GM10248 (cell line): ENCODE data around the gene TRIM51.
"Not testable (repeated sequence)": the region's sequence is repeated elsewhere in the genome, so short reads cannot be mapped to it uniquely, and the experiment has no call there.

Experiments used
- CTCF ChIA-PET: fragments of 300-600 bp; sonication (Branson Sonifier 250); formaldehyde crosslinking; extraction: SDS; loops from one replicate; lab custom pipeline; 2021; ENCODE audit warnings: antibody characterized with exemption; lab: Yijun Ruan, JAX
- POLR2A ChIA-PET: fragments of 350-650 bp; sonication (Branson Sonifier 250); formaldehyde crosslinking; extraction: SDS; loops from one replicate; lab custom pipeline; 2020; ENCODE audit warnings: antibody characterized with exemption; lab: Yijun Ruan, JAX
- DNase-seq: peaks from one replicate; pipeline ENCODE4 v3.0.0; 2012; ENCODE audit errors: extremely low spot score
- TF ChIP-seq, protein P1 (sequence below): IDR thresholded peaks from 2 replicates; pipeline ENCODE4 v1.5.1; 2012; ENCODE audit warnings: mild to moderate bottlenecking, low read depth; ENCODE audit errors: extremely low read depth, missing control alignments, control extremely low read depth

TRIM51 gene, protein sequence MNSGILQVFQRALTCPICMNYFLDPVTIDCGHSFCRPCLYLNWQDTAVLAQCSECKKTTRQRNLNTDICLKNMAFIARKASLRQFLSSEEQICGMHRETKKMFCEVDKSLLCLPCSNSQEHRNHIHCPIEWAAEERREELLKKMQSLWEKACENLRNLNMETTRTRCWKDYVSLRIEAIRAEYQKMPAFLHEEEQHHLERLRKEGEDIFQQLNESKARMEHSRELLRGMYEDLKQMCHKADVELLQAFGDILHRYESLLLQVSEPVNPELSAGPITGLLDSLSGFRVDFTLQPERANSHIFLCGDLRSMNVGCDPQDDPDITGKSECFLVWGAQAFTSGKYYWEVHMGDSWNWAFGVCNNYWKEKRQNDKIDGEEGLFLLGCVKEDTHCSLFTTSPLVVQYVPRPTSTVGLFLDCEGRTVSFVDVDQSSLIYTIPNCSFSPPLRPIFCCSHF

DNA sequence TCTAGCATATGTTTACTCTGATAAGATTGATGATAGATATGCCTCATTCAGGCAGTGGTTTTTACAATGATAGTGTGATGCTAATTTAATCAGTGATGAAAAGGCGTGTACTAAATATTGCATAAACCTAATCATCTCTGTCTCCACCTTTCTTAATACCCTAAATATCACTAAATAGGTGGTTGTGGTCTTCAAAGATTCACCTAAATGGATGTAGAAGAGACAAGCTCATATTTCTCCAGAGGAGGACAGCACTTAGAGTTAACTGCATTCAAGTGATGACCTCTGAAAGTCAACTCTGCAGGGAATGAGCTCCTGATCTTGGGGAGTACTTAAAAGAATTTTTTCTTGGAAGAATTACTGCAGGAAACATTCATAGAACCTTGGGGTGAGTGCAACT lies at the start of gene TRIM51:
Gene TRIM51 (plus strand): TSS at position 301 of the 400 bp plus-strand sequence. CDS start 2,132 bp downstream, outside the sequence.
- POLR2A ChIA-PET, DNase-seq, CTCF ChIA-PET: not testable (repeated sequence)

DNA sequence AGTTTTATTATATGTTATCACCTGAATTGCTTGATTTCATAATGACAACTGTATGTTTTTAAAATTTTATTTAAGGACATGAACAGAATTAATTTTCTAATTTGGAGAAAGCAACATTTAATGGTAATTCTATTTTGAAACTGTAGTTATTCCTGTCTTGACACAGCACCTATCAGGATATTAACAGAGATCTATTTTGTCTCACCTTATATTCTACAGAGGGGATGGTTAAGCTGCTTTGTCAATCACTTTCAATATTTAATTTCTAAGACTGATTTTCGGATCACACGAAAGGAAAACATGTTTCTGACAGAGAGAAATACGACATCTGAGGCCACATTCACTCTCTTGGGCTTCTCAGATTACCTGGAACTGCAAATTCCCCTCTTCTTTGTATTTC lies 44.6 kb upstream of the TRIM51 start, which contains the start of gene OR5D16:
Gene OR5D16 (plus strand): TSS at position 301 of the 400 bp plus-strand sequence. CDS start 0 bp downstream, at position 301.
- no peak for DNase-seq
- TF ChIP-seq, protein P1, sequence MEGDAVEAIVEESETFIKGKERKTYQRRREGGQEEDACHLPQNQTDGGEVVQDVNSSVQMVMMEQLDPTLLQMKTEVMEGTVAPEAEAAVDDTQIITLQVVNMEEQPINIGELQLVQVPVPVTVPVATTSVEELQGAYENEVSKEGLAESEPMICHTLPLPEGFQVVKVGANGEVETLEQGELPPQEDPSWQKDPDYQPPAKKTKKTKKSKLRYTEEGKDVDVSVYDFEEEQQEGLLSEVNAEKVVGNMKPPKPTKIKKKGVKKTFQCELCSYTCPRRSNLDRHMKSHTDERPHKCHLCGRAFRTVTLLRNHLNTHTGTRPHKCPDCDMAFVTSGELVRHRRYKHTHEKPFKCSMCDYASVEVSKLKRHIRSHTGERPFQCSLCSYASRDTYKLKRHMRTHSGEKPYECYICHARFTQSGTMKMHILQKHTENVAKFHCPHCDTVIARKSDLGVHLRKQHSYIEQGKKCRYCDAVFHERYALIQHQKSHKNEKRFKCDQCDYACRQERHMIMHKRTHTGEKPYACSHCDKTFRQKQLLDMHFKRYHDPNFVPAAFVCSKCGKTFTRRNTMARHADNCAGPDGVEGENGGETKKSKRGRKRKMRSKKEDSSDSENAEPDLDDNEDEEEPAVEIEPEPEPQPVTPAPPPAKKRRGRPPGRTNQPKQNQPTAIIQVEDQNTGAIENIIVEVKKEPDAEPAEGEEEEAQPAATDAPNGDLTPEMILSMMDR: no peak
- ChIA-PET CTCF (no interaction called here), POLR2A (no interaction called here)

DNA sequence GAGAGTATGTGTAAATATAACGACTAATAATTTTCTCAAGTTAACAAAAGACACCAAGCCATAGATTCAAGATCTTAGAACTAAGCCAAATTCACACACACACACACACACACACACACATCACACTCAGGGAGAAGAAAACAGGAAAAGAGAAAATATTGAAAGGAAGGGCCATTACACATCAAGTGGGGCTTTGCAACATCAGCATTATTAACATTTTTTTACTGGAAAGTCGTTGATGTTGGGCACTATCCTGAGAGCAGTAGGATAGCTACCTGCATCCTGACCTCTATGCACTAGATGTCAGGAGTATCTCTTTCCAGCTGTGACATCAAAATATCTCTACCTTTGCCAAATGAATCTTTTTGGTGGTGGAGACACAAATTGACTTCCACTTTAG lies 35.6 kb upstream of the TRIM51 start:
- ChIA-PET POLR2A (no interaction called here), CTCF (no interaction called here)
- TF ChIP-seq, protein P1: no peak
- no peak for DNase-seq

DNA sequence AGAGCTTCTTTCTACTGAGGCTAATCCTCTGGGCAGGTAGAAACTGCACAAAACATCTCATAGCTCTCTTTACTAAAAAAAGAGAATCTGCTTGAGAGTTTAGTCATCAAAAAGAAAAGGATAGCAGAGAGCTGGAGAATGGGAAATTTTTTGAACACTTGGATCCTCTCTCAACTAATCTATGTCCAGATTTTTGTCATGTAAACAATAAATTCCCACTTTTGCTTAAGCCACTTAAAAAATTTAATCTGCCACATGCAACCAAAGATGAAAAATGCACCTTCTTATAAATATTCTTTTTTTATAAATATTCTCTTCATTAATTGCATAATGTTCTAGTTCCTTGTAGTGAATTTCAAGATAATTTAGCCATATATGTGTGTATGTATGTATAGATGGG lies 34.1 kb upstream of the TRIM51 start:
- CTCF ChIA-PET: no interaction called here
- POLR2A ChIA-PET: no interaction called here
- TF ChIP-seq, protein P1: no peak
- DNase-seq: no peak

DNA sequence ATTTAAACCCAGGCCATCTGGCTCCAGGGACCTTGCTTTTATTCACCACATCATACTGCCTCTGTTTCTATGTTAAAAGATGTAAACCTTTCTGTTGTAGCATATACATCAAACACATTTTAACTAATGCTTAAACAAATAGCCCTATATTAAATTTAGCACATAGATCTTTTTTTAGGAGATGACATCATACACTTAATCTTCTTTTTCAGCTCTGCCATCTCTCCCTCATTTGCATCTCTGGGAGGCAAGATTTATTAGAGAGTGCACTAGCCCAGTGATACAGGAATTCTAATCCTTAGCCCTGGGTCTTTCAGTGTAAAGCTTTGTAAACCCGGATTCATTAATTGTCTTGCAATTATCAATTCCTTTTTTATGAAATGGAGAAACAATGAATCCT lies 31.0 kb upstream of the TRIM51 start:
- ChIA-PET POLR2A (no interaction called here), CTCF (no interaction called here)
- no peak for DNase-seq
- TF ChIP-seq, protein P1: no peak

DNA sequence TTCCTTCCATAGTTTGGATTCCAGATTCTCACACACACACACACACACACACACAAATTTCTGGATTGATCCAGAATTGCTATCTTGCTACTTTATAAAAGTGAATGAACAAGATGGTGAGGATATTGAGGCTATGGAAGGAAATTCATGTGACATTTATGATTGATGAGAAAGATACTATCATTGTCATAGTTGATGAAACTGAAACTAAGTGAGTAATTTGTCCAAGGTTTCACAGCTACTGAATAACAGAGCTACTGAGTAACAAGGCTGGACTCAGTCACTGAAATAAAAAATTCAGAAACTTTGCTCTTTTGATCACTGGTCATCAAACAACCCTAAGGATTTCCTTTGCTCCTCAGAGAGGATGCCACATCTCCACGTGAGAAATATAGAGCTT lies 28.4 kb upstream of the TRIM51 start:
- TF ChIP-seq, protein P1: no peak
- DNase-seq: no peak
- ChIA-PET CTCF (interaction anchor here (1.0 kb wide), 1 partner anchor 14 kb away, joined by 3 read pairs; no protein-coding TSS in a partner anchor), POLR2A (no interaction called here)

DNA sequence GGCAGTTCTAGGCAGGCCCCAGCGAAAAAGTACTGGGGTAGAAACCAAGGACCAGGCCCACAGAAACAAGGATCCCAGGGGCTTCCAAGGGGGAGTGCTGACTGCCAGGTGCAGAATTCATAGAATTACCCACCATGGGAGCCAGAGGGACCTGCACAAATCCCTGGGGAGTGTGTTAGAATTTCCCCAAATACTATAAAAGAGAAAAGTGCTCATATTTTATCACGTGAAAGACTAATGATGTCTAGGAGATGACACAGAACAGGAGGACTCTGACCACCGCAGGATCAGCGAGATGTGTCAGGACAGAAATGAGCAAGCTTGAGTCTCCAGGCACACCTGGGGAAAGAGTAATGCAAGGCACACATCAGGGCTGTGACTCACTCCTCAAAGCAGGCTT lies 15.7 kb upstream of the TRIM51 start:
- CTCF ChIA-PET, POLR2A ChIA-PET, DNase-seq: not testable (repeated sequence)

DNA sequence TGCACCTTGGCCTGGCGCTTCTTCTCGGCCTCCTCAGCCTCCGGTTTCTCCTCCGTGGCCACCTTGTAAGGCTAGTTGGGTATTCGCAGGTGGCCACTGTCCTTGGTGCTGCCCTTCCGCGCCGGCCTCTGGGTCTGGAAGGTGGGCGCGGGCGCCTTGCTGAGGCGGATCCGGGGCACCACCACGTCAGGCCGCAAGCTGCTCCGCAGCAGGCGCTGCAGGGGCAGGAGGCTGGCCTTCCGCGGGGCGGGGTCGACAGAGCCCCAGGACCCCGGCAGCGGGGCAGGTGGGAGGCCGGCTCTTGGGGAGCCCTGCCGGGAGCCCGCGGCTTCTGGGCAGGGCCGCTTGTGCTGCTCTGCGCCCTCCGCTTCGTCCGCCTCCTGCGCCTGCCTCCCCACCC lies 10.4 kb upstream of the TRIM51 start:
- POLR2A ChIA-PET, CTCF ChIA-PET, DNase-seq: not testable (repeated sequence)

DNA sequence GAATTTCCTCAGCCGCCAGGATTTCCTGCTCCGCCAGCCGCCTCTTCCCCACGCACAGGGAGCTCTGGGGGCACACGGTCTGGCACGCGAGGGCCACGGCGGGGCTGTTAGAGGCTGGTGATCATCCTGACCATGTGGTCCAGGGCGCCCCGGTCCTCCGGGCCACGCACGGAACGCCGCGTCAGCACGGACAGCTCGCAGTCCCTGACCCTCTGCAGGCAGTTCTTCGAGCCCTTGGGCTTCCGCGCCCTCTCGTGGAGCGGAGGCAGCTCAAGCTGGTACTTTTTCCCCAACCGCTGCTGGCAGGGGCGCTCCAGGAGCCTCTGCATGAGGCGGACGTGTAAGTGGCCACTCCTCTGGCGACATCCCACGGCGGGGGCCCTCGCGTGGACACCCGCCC lies 10.0 kb upstream of the TRIM51 start:
- CTCF ChIA-PET, DNase-seq, POLR2A ChIA-PET: not testable (repeated sequence)

DNA sequence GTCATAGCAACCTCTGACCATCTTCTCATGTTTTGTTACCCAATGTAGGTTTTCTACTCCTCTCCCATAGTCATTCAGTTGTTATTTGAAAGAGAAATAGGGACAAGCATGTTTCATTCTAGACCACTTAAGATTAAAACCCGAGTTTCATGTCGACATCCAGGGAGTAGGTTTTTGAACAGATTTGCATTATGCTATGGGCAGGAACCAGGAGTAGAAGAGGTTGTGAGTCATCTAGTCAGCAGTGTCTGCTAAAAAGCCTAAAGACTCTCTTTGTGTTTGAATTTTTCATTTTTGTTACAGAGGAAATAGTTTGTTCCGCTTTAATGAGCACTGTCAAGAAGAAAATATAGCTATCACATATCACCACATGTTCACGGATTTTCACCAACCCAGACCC lies 1.9 kb downstream of the TRIM51 start:
- CTCF ChIA-PET, DNase-seq, POLR2A ChIA-PET: not testable (repeated sequence)

DNA sequence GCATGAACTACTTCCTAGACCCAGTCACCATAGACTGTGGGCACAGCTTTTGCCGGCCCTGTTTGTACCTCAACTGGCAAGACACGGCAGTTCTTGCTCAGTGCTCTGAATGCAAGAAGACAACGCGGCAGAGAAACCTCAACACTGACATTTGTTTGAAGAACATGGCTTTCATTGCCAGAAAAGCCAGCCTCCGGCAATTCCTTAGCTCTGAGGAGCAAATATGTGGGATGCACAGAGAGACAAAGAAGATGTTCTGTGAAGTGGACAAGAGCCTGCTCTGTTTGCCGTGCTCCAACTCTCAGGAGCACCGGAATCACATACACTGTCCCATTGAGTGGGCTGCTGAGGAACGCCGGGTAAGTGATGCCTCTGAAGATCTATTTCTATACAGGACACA lies 2.4 kb downstream of the TRIM51 start:
- DNase-seq, POLR2A ChIA-PET, CTCF ChIA-PET: not testable (repeated sequence)
